Measurements from ENCODE around the gene DPP10.

The DPP10 gene

DNA sequence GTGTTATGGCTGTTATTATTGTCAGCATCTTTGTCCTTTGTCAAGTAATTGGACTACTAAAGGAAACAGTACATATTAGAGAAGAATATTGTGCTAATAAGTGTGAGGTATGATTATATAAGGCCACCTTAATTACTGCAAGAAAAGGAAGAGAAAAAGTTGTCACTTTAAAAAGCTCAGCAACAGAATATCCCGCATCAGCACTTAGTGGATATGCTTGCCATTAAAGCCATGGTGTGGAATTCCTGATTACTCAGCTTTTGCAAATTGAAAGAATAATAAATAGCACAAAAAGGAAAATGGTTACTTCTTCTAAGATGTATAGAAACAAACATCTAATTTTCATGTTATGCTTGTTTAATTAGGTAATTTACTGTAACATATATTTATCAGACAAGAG lies 347.5 kb downstream of the DPP10 start:
- Histone ChIP-seq H3K27me3 (ENCODE audit: insufficient read depth, low read length) (no peaks in the 10 kb centered on the region), H3K4me3 (ENCODE audit: low read depth, low read length) (no peak overlapping the region), H3K23ac (ENCODE audit: low read length) (no peak overlapping the region), H3K4me1 (ENCODE audit: control insufficient read depth in 1 of 2, insufficient read depth in 2 of 2, low read length in 2 of 2) (no peaks in the 10 kb centered on the region), H3K79me1 (ENCODE audit: low read length) (no peaks in the 10 kb centered on the region), H2BK5ac (ENCODE audit: low read depth, low read length, poor library complexity) (no peak overlapping the region), H3K79me2 (ENCODE audit: control insufficient read depth, insufficient read depth, low read length, poor library complexity) (no peaks in the 10 kb centered on the region), H3K4ac (ENCODE audit: low read depth, low read length) (no peak overlapping the region), H2BK12ac (ENCODE audit: low read length) (no peak overlapping the region), H3K18ac (ENCODE audit: low read length) (no peak overlapping the region), H3K9me3 (ENCODE audit: insufficient read depth, low read depth, low read length) (no peaks in the 10 kb centered on the region), H2AFZ (ENCODE audit: insufficient read depth, low read length, poor library complexity) (no peak overlapping the region), H3K9ac (ENCODE audit: low read length) (no peak overlapping the region), H3K14ac (ENCODE audit: low read length) (no peak overlapping the region), H4K12ac (ENCODE audit: low read depth, low read length) (no peak overlapping the region), H3K4me2 (ENCODE audit: low read length) (no peak overlapping the region), H4K8ac (ENCODE audit: low read depth, low read length) (no peak overlapping the region), H2AK5ac (ENCODE audit: low read length) (no peak overlapping the region), H3K36me3 (ENCODE audit: control insufficient read depth in 1 of 2, insufficient read depth in 2 of 2, low read length in 2 of 2) (no peaks in the 10 kb centered on the region), H2BK120ac (ENCODE audit: insufficient read depth, low read length, poor library complexity) (no peak overlapping the region), H4K91ac (ENCODE audit: low read depth, low read length) (no peak overlapping the region), H3K27ac (ENCODE audit: low read depth, low read length) (no peak overlapping the region)
- no CpG with 5 or more reads among the region's 1 CpG for WGBS (ENCODE audit: extremely low coverage, insufficient coverage, insufficient read length)
- no peak for DNase-seq

DNA sequence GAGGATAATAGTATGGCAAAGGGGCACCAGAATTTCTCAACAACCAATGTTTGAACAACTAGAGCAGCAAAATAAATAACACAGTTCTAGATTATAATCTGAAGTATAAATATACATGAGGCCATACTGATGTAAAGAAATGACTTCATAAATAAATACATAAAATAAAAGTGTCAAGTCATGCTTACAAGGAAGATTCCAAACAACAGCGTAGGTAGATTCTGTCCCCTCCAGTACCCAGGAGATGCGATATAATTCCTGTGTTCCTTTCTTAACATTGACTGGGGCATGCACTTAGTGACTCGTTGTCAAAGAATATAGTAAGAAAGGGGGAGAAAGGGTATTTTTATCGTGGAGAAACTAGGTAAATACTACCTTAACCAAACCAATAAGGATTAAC lies 355.1 kb downstream of the DPP10 start:
- Histone ChIP-seq H4K12ac (ENCODE audit: low read depth, low read length) (no peak overlapping the region), H4K91ac (ENCODE audit: low read depth, low read length) (no peak overlapping the region), H2AK5ac (ENCODE audit: low read length) (no peak overlapping the region), H3K27me3 (ENCODE audit: insufficient read depth, low read length) (no peaks in the 10 kb centered on the region), H3K23ac (ENCODE audit: low read length) (no peak overlapping the region), H3K36me3 (ENCODE audit: control insufficient read depth in 1 of 2, insufficient read depth in 2 of 2, low read length in 2 of 2) (no peaks in the 10 kb centered on the region), H3K4me3 (ENCODE audit: low read depth, low read length) (no peak overlapping the region), H2BK120ac (ENCODE audit: insufficient read depth, low read length, poor library complexity) (no peak overlapping the region), H3K18ac (ENCODE audit: low read length) (no peak overlapping the region), H2AFZ (ENCODE audit: insufficient read depth, low read length, poor library complexity) (no peak overlapping the region), H2BK5ac (ENCODE audit: low read depth, low read length, poor library complexity) (no peak overlapping the region), H2BK12ac (ENCODE audit: low read length) (no peak overlapping the region), H4K8ac (ENCODE audit: low read depth, low read length) (no peak overlapping the region), H3K9me3 (ENCODE audit: insufficient read depth, low read depth, low read length) (no peaks in the 10 kb centered on the region), H3K4me2 (ENCODE audit: low read length) (no peak overlapping the region), H3K4ac (ENCODE audit: low read depth, low read length) (no peak overlapping the region), H3K27ac (ENCODE audit: low read depth, low read length) (no peak overlapping the region), H3K14ac (ENCODE audit: low read length) (no peak overlapping the region), H3K79me2 (ENCODE audit: control insufficient read depth, insufficient read depth, low read length, poor library complexity) (no peaks in the 10 kb centered on the region), H3K4me1 (ENCODE audit: control insufficient read depth in 1 of 2, insufficient read depth in 2 of 2, low read length in 2 of 2) (no peaks in the 10 kb centered on the region), H3K9ac (ENCODE audit: low read length) (no peak overlapping the region), H3K79me1 (ENCODE audit: low read length) (no peaks in the 10 kb centered on the region)
- no peak for DNase-seq
- WGBS (ENCODE audit: extremely low coverage, insufficient coverage, insufficient read length) = no CpG with 5 or more reads among the region's 4 CpGs

DNA sequence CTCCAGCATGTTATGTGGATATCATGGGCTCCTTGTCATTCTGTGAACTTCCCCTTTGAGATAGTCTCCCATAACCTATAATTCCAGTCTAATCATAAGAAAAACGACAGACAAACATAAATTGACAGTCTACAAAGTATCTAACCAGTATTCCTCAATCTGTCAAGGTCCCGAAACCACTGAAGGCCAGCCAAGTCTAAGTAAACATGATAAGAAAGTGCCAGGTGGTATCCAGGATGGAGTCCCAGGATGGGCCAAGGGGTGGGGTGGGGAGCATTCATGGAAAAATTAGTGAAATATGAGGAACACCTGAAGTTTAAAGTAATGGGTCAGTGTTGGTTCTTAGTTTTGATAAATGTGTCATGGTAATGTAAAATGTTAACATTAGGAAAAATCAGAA lies 355.5 kb downstream of the DPP10 start:
- Histone ChIP-seq H3K79me1 (ENCODE audit: low read length) (no peaks in the 10 kb centered on the region), H3K36me3 (ENCODE audit: control insufficient read depth in 1 of 2, insufficient read depth in 2 of 2, low read length in 2 of 2) (no peaks in the 10 kb centered on the region), H4K91ac (ENCODE audit: low read depth, low read length) (no peak overlapping the region), H3K18ac (ENCODE audit: low read length) (no peak overlapping the region), H3K14ac (ENCODE audit: low read length) (no peak overlapping the region), H2BK12ac (ENCODE audit: low read length) (no peak overlapping the region), H3K9me3 (ENCODE audit: insufficient read depth, low read depth, low read length) (no peaks in the 10 kb centered on the region), H3K27ac (ENCODE audit: low read depth, low read length) (no peak overlapping the region), H2BK5ac (ENCODE audit: low read depth, low read length, poor library complexity) (no peak overlapping the region), H3K4me1 (ENCODE audit: control insufficient read depth in 1 of 2, insufficient read depth in 2 of 2, low read length in 2 of 2) (no peaks in the 10 kb centered on the region), H4K12ac (ENCODE audit: low read depth, low read length) (no peak overlapping the region), H3K9ac (ENCODE audit: low read length) (no peak overlapping the region), H3K27me3 (ENCODE audit: insufficient read depth, low read length) (no peaks in the 10 kb centered on the region), H2AK5ac (ENCODE audit: low read length) (no peak overlapping the region), H3K79me2 (ENCODE audit: control insufficient read depth, insufficient read depth, low read length, poor library complexity) (no peaks in the 10 kb centered on the region), H3K4me3 (ENCODE audit: low read depth, low read length) (no peak overlapping the region), H2BK120ac (ENCODE audit: insufficient read depth, low read length, poor library complexity) (no peak overlapping the region), H3K4ac (ENCODE audit: low read depth, low read length) (no peak overlapping the region), H3K4me2 (ENCODE audit: low read length) (no peak overlapping the region), H4K8ac (ENCODE audit: low read depth, low read length) (no peak overlapping the region), H2AFZ (ENCODE audit: insufficient read depth, low read length, poor library complexity) (no peak overlapping the region), H3K23ac (ENCODE audit: low read length) (no peak overlapping the region)
- DNase-seq = no peak
- no CpG with 5 or more reads among the region's 2 CpGs for WGBS (ENCODE audit: extremely low coverage, insufficient coverage, insufficient read length)

DNA sequence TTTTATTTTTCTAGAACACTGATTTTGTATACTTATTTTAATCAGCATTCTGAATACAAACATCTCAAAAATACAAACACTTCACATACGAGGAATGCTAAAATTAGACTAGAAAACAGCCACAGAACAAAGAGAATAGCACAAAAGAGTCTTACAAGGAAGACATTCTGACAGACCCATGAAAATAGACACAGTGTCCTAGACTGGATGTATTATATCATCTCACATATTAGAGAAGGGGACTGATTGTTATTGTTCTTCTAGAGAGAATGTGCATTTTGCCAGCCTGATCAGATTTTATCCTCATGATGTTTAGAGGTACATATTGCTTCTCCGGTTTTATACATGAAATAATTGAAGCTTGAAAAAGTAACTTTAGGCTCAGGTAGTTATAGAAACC lies 357.9 kb downstream of the DPP10 start:
- H3K14ac ChIP-seq (ENCODE audit: low read length) = no peak overlapping the region
- no peak overlapping the region for H3K4me3 ChIP-seq (ENCODE audit: low read depth, low read length)
- H3K79me2 ChIP-seq (ENCODE audit: control insufficient read depth, insufficient read depth, low read length, poor library complexity) = no peaks in the 10 kb centered on the region
- H3K36me3 ChIP-seq (ENCODE audit: control insufficient read depth in 1 of 2, insufficient read depth in 2 of 2, low read length in 2 of 2) = no peaks in the 10 kb centered on the region
- H4K12ac ChIP-seq (ENCODE audit: low read depth, low read length) = no peak overlapping the region
- no peak overlapping the region for H2BK5ac ChIP-seq (ENCODE audit: low read depth, low read length, poor library complexity)
- no peak overlapping the region for H3K23ac ChIP-seq (ENCODE audit: low read length)
- WGBS (ENCODE audit: extremely low coverage, insufficient coverage, insufficient read length) = no CpG with 5 or more reads among the region's 2 CpGs
- no peak overlapping the region for H2AFZ ChIP-seq (ENCODE audit: insufficient read depth, low read length, poor library complexity)
- DNase-seq = no peak
- no peak overlapping the region for H3K18ac ChIP-seq (ENCODE audit: low read length)
- H4K91ac ChIP-seq (ENCODE audit: low read depth, low read length) = no peak overlapping the region
- no peak overlapping the region for H3K9ac ChIP-seq (ENCODE audit: low read length)
- no peak overlapping the region for H3K4ac ChIP-seq (ENCODE audit: low read depth, low read length)
- H3K79me1 ChIP-seq (ENCODE audit: low read length) = no peaks in the 10 kb centered on the region
- no peak overlapping the region for H4K8ac ChIP-seq (ENCODE audit: low read depth, low read length)
- H3K4me1 ChIP-seq (ENCODE audit: control insufficient read depth in 1 of 2, insufficient read depth in 2 of 2, low read length in 2 of 2) = no peaks in the 10 kb centered on the region
- no peak overlapping the region for H3K4me2 ChIP-seq (ENCODE audit: low read length)
- no peaks in the 10 kb centered on the region for H3K27me3 ChIP-seq (ENCODE audit: insufficient read depth, low read length)
- no peak overlapping the region for H2BK12ac ChIP-seq (ENCODE audit: low read length)
- no peak overlapping the region for H2BK120ac ChIP-seq (ENCODE audit: insufficient read depth, low read length, poor library complexity)
- H3K27ac ChIP-seq (ENCODE audit: low read depth, low read length) = no peak overlapping the region
- peaks cover 3% of the 10 kb centered on the region for H3K9me3 ChIP-seq (ENCODE audit: insufficient read depth, low read depth, low read length)
- no peak overlapping the region for H2AK5ac ChIP-seq (ENCODE audit: low read length)
